NCI-H2227 treated with DMSO at 0.1 percent for 48 hours (cell line): ENCODE results near the gene MRPL41.
"Not testable (repeated sequence)": the region's sequence is repeated elsewhere in the genome, so short reads cannot be mapped to it uniquely, and the experiment has no call there.

Experiments
- DNase-seq: peaks from one replicate; lab custom pipeline; 2025; lab: John Stamatoyannopoulos, UW

The MRPL41 gene

DNA sequence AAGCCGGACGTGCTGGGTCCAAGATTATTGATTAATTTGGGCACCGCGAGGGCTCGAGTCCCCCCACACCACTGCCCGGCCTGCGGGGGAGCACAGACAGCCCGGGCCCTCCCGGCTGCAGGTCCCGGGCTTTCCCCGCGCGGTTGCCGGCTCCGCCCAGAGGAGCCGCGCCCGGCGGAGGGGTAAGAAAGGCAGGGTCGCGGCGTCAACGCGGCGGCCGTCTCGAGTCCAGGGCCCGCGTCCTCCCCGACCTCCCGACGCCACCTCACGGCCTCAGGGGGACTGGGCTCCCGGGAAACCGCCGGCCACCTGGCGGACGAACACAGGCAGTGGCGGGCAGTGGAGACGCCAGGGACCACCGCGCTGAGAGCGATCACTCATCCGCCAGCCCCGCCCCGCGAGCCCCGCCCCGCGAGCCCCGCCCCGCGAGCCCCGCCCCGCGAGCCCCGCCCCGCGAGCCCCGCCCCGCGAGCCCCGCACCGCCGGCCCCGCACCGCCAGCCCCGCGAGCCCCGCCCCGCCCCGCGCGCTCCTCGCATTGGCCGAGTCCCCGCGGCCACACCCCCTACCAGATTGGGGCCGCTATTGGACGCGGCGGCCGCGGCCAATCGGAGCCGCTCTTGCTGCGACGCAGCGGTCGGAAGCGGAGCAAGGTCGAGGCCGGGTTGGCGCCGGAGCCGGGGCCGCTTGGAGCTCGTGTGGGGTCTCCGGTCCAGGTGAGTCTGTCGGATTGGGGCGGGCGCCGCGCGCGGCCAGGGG, at the start of gene MRPL41:
TSS of gene MRPL41 (plus strand) at position 616 of the 758 bp plus-strand sequence. CDS start 203 bp downstream, outside the sequence.
- DNase-seq: peak; percentile 63

DNA sequence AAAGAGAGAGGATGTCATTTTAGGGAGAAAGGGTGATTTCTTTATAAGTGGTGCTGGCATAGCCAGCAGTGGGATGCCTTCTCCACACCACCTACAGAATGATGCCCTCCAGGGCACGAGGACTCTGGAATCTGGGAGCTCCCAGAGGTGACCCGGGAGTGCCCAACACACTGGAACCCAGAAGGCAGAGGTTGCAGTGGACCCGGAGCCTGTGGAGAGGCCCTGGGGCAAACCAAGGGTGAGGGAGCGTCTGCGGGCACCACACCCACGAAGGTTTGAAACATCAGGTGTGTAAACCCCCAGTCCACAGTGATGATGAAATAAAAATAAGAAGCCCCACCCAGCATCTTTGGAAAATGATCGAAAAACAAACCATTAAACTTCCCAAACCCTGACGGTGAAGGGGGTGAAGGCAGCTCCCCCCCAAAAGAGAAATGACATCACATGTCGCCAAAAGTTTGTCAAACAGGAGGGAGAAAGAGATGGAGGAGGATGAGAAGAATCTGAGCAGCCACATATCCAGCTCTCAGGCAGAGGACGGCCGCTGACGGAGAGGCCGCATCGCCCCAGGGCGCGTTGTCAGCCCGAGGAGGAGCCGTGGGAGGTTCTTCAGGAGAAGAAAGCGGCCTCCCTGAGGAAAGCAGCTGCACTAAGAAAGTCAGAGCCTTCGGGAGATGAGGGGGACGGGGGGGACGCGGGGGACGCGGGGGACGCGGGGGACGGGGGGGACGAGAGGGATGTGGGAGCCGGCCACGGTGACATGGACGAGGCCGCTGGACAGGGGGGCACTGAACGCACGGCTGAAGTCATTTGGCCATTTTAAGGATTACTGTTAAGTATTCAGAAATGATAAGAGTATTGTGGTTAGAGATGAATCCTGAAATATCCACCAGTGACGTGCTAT, 49.4 kb upstream of the MRPL41 start:
- DNase-seq: no peak

DNA sequence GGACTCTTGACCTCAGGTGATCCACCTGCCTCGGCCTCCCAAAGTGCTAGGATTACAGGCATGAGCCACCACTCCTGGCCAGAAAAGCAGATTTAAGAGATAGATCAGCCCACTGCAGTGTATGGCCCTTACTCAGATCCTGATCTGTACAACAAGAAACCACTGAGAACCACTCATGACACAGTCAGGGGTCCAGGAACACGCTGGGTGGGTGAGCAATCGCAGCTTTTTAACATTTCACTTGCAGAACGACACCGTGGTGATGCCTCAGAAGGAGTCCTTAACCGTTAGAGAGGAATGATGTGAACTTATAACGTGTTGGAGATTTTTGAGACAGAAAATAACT, 47.3 kb upstream of the MRPL41 start:
- DNase-seq: no peak

DNA sequence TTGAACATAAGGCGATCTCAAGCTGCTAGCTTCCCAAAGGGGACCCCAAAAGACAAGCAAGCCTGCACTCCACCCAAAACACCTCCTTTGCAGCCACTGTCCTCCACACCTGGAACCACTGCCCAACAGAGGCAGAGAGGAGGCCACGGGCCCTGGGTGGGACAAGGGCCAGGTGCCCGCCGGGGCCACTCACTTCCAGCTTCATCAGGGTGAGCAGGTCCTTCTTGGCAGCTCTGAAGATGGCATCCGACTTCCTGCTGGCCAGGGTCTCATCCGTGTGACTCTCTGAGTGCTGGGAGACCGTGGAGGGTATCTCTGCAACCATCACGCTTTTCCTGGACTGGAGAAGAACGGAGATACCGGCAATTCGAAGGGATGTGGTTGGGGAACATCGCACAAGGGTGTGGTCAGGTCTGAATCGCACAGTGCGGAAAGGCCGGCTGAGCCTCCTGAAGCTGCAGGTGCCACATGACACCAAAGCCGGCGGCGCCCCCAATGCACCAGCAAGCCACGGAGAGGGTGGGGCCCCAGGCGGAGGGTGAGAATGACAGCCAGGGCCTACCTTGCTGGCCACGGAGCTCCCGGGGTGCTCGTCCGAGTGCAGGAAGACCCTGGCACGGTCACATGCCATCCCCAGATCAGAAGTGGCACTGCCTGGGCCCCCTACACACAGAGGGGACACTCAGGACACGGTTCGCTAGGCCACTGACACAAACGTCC, 46.1 kb upstream of the MRPL41 start:
- no peak for DNase-seq

DNA sequence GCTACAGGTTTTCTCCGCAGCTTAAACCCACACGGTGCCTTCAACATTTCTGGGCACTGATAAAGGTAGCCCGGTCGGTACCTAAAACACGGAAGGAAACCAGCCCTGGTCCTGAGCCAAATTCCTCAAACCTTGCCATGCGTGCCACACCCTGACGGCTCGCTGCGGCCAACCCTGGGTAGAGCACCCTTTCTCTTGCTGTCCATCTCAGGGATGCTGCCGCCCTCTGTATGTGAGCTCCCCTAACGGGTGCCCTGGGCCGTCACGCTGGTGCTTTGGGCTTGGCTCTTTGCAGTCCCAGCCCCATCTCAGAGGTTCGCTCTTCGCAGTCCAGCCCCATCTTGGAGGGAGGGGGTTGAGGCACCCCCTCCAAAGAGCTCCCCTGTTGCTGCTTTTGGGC, 45.4 kb upstream of the MRPL41 start:
- no peak for DNase-seq

DNA sequence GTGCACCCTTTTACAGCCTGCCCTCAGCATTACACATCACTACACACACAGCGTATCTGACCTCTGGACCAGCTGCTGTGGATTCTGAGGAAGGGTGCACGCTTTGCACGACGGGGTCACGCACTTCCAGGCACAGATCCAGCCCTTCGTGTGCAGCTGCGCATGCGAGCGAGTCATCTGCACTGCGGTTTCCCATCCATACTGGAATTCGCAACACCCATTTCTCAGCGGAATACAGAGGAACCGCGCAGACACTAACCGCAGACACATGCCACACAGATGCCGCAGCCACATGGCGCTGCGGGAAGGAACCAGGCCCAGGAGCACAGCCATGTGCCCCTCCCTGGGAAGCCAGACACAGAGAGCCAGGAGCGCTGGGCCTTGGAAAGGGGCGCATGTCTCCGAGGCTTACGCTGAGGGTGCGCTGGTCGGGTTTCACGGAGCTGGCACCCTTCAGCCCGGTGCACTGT, 44.9 kb upstream of the MRPL41 start:
- no peak for DNase-seq

DNA sequence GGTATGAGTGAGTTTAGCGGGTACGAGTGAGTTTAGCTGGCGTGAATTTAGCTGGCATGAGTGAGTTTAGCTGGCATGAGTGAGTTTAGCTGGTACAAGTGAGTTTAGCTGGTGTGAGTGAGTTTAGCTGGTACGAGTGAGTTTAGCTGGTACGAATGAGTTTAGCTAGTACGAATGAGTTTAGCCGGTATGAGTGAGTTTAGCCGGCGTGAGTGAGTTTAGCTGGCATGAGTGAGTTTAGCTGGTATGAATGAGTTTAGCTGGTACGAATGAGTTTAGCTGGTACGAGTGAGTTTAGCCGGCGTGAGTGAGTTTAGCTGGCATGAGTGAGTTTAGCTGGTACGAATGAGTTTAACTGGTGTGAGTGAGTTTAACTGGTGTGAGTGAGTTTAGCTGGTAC, 42.5 kb upstream of the MRPL41 start:
- DNase-seq: no peak

DNA sequence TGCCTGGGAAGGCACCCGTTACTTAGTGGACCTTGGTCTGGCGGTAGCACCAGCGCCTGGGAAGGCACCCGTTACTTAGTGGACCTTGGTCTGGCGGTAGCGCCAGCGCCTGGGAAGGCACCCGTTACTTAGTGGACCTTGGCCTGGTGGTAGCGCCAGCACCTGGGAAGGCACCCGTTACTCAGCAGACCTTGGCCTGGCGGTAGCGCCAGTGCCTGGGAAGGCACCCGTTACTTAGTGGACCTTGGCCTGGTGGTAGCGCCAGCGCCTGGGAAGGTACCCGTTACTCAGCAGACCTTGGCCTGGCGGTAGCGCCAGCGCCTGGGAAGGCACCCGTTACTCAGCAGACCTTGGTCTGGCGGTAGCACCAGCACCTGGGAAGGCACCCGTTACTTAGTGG, 40.6 kb upstream of the MRPL41 start:
- not testable (repeated sequence) for DNase-seq

DNA sequence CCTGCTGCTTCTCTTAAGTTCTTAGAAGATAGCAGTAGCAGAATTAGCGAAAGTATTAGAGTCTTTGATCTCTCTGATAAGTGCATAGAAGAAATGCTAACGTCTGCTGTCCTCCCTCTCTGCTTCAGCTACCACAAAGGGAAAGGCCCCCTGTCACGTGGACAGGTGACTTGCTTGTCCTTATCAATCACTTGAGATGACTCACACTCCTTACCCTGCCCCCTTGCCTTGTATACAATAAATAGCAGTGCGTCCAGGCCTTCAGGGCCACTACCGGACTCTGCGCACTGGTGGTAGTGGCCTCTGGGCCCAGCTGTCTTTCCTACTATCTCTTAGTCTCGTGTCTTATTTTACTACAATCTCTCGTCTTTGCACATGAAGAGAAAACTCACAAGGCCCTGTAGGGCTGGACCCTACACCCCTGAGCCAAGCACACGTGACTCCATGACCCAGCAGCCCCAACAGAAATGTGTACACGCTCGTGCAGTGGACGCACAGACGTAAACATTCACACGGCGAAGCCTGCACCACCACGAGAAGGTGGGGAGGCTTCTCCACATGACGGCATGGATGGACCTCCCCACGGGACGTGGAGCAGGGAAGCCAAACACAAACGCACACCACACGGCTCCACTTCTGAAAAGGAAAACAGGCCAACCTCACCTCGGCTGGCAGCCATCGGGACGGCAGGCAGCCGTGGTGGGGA, 39.8 kb upstream of the MRPL41 start:
- no peak for DNase-seq

DNA sequence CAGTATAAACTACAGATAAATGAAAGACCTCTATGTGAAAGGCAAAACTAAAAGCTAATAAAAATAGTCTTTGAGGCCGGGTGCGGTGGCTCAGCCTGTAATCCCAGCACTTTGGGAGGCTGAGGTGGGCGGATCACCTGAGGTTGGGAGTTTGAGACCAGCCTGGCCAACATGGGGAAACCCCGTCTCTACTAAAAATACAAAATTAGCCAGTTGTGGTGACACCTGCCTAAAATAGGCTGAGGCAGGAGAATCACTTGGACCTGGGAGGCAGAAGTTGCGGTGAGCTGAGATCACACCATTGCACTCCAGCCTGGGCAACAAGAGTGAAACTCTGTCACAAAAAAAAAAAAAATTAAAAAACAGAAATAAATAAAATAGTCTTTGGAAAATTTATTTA, 38.5 kb upstream of the MRPL41 start:
- not testable (repeated sequence) for DNase-seq

DNA sequence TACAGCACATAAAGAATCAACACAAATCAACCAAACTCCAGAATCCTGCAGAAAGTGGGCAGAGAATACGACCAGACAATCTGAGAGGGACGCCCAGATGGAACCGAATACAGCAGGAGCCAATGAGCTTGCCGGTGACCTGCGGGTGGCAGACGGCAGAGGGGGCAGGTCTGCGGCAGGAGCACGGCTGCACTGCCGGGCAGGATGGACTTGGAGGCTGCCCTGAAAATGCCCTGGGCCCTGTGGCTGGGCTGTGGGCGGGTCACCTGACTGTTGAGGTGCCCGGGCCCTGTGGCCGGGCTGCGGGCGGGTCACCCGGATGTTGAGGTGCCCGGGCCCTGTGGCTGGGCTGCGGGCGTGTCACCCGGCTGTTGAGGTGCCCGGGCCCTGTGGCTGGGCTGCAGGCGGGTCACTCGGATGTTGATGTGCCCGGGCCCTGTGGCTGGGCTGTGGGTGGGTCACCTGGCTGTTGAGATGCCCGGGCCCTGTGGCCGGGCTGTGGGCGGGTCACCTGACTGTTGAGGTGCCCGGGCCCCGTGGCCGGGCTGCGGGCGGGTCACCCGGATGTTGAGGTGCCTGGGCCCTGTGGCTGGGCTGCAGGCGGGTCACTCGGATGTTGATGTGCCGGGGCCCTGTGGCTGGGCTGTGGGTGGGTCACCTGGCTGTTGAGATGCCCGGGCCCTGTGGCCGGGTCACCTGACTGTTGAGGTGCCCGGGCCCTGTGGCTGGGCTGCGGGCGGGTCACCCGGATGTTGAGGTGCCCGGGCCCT, 37.7 kb upstream of the MRPL41 start:
- not testable (repeated sequence) for DNase-seq

DNA sequence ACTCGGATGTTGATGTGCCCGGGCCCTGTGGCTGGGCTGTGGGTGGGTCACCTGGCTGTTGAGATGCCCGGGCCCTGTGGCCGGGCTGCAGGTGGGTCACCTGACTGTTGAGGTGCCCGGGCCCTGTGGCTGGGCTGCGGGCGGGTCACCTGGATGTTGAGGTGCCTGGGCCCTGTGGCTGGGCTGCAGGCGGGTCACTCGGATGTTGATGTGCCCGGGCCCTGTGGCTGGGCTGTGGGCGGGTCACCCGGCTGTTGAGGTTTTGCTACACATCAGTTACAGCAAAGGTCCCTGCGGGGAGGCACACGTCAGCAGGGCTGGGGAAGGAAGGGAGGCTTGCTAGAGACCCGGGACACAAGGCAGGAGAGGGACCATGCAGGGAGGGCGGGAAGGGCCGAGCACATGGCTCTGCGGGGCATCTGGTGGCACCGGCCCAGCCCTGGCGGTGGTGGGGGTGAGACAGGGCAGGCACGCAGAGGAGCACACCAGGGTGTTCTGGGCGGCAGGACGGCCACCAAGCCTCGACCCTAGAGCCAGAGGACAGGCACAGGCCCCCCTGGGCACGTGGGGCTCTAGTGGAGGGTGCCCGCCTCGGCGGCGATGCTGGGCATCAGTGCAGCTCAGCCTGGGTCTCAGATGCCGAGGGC, 36.9 kb upstream of the MRPL41 start:
- no peak for DNase-seq

DNA sequence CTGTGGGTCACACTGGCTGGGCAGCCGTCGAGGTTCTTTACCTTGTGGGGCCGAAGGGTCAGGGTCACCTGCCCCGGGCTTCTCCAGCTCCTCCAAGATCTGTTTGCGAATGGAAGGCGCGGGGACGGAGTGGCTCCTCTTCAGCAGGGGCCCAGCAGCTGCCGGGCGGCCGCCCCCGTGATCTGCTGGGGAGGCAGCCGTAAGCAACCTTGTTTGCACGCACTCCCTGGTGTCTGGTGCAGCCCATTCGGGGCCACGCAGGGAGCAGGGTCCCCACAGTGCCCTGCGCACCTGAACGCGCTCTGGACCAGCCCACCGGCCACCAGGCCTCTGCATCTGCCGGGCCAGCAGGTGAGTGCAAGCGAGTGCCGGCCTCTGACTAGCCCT, 36.3 kb upstream of the MRPL41 start:
- no peak for DNase-seq

DNA sequence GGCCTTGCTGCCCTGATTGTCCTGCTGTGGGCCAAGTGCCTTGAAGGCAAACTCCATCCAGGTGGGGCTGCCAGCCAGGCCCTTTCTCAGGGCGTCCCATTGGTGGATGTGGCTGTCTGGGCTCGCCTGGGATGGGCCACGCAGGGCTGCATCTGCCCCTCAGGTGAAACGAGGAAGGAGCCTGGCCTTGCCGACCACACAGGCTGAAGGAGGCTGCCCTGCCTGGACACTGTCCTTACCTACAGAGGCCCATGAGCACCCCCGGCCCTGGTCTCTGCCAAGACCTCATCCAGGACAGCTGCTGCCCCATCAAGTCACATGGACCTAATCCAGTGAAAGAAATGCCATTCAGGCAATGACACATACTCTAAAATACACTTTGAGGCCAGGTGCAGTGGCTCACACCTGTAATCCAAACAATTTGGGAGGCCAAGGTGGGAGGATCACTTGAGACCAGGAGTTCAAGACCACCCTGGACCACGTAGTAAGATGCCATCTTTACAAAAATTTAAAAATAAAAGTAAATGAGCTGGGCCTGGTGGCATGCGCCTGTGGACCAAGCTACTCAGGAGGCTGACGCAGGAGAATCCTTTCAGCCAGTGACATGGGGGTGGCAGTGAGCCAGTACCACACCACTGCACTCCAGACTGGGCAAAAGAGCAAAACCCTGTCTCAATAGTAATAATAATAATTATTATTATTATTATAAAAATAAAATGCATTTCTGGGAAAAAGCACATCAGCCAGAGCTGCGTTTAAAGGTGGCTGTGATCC, 35.3 kb upstream of the MRPL41 start:
- DNase-seq: no peak

DNA sequence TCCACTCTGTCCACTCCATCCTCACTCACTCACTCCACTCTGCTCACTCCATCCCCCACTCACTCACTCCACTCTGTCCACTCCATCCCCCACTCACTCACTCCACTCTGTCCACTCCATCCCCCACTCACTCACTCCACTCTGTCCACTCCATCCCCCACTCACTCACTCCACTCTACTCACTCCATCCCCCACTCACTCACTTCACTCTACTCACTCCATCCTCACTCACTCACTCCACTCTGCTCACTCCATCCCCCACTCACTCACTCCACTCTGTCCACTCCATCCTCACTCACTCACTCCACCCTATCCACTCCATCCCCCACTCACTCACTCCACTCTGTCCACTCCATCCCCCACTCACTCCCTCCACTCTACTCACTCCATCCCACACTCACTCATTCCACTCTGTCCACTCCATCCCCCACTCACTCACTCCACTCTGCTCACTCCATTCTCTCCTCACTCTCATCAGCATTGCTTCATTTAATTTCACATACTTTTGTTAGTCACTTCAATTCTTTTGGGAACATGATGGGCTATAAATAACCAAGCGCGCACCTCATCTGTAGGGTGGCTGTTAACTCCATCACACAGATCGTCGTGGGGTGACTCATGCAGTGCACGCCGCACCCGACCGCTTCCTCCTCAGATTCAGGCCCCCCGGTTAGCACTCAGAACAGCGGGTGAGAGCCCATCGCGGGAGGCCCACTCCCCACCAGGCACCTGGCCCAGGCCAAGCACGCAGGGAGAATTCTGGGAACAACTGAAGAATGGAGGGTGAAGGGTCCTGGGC, 32.8 kb upstream of the MRPL41 start:
- not testable (repeated sequence) for DNase-seq

DNA sequence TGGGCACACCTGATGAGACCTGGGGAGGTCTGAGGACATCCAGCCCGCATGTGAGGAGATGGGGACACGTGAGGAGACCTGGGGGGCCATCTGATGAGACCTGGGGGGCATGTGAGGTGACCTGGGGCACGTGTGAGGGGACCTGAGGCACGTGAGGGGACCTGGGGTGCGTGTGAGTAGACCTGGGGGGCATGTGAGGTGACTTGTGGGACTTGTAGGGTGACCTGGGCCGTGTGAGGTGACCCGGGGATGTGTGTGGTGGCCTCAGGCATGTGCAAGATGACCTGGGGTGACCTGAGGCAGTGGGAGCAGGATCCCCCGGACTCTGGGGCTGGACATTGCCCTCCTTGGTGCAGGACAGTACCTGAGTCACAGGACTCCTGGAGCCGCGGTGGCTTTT, 32.1 kb upstream of the MRPL41 start:
- DNase-seq: no peak

DNA sequence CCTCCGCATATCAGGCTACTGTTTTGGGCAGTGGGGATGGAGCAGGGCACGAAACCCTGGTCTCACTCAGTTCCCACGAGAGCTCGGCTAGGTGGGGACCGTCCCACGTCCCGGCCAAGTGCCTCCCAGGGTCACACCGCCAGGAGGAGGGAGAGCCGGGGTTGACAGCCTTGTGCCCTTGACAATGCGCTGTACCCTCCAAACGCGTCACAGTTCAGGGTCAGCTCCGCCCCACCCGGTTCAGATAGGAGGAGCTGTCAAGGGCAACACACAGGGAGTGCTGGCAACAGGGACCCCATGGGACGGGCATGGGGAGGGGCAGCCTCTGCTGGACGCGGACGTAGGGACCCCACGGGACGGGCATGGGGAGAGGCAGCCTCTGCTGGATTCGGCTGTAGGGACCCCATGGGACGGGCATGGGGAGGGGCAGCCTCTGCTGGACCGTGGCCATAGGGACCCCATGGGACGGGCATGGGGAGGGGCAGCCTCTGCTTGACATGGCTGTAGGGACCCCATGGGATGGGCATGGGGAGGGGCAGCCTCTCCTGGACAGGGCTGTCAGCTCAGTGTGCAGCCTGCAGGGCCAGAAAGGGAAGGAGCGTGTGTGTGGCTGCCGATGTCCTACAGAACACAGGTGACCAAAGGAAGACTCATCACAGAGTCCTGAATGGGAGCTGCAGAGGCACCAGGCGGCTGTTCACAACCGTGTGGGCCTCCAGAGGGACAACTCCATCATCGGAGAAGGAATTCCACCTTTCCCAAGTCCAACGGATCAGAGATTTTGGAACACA, 30.9 kb upstream of the MRPL41 start:
- DNase-seq: no peak

DNA sequence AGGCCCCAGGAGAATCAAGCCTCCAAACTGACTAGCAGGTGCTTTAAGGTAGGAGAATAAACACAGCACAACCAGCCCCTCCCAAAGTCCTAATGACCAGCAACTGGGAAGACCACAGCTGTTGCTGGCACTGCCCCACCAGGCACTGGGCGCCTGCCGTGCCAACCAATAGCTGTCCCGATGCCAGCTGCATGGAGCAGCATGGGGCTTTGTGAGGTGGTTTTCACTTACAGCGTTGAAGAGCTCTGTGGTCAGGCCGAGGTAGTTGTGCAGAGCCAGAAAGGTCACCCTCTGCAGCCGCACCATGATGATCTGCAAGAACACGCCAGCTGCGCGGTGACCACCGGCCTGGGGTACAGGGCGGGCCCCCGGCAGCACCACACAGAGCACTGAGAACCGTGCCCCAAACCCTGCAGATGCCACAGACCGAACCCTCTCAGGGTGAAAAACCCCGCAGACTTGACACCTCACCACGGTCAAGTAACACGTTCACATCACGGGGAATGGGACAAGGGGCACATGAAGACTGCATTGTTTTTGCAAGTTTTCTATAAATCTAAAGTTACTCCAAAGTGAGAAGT, 30.2 kb upstream of the MRPL41 start:
- no peak for DNase-seq
